Measurements from ENCODE around the gene DNAJB8. TPM values are rescaled to one million over a fixed set of nuclear protein-coding genes. Genes with fewer than 3 reads are reported as not detected.

Gene DNAJB8
- total RNA-seq, 4 donors from 2014 or later: not detected

GRCh38 chr3:128489927-128490649 lies 23.4 kb upstream of the DNAJB8 start:
- H3K27ac ChIP-seq (replicated peaks in 1 of 4): peak overlapping the region; percentile 66 to 83 (median 72)

DNA sequence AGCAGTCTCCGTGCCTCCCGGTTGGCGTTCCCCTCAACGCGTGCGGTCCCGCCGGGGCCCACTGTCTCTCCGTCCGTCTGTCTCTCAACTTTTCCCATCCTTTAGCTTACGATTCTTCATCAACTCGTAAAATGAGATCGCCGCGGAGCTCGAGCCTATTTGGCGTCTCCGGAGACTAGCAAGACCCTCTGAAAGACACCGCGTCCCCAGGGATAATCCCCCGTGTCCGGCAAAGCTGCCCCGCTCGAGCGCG lies 22.9 kb upstream of the DNAJB8 start:
- peak overlapping the region; percentile 59 to 63 (median 62) for H3K4me3 ChIP-seq
- peaks cover 30 to 100% (median 95%) of the 10 kb centered on the region in 4 donors for H3K27me3 ChIP-seq
- H3K9me3 ChIP-seq: no peaks in the 10 kb centered on the region
- peaks cover 0 to 21% (median 0%) of the 10 kb centered on the region in 4 donors for H3K36me3 ChIP-seq
- intact Hi-C loops (cut with DNase I): no loop called here
- peak overlapping the region; percentile 66 to 83 (median 72) for H3K27ac ChIP-seq (replicated peaks in 1 of 4)
- DNase-seq (ENCODE audit: extremely low spot score): no peak
- 6% methylated on average over 13 of the region's 26 CpGs for WGBS
- no peak for TF ChIP-seq POLR2A (IDR thresholded peaks at IDR 0.05; ENCODE audit: low read depth)
- TF ChIP-seq EP300 (IDR thresholded peaks at IDR 0.05): no peak
- no peak for TF ChIP-seq POLR2AphosphoS5 (IDR thresholded peaks at IDR 0.05)
- TF ChIP-seq, protein P1, sequence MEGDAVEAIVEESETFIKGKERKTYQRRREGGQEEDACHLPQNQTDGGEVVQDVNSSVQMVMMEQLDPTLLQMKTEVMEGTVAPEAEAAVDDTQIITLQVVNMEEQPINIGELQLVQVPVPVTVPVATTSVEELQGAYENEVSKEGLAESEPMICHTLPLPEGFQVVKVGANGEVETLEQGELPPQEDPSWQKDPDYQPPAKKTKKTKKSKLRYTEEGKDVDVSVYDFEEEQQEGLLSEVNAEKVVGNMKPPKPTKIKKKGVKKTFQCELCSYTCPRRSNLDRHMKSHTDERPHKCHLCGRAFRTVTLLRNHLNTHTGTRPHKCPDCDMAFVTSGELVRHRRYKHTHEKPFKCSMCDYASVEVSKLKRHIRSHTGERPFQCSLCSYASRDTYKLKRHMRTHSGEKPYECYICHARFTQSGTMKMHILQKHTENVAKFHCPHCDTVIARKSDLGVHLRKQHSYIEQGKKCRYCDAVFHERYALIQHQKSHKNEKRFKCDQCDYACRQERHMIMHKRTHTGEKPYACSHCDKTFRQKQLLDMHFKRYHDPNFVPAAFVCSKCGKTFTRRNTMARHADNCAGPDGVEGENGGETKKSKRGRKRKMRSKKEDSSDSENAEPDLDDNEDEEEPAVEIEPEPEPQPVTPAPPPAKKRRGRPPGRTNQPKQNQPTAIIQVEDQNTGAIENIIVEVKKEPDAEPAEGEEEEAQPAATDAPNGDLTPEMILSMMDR (IDR thresholded peaks at IDR 0.05): no peak
- H3K4me1 ChIP-seq: peaks cover 61 to 87% (median 76%) of the 10 kb centered on the region in 4 donors

More at GRCh38 chr3:128489927-128490649, 23.4 kb upstream of the DNAJB8 start:
- intact Hi-C loops (cut with DNase I): no loop called here
- H3K36me3 ChIP-seq: peaks cover 0 to 18% (median 0%) of the 10 kb centered on the region in 4 donors
- peaks cover 61 to 87% (median 76%) of the 10 kb centered on the region in 4 donors for H3K4me1 ChIP-seq
- TF ChIP-seq POLR2AphosphoS5 (IDR thresholded peaks at IDR 0.05) (no peak), EP300 (IDR thresholded peaks at IDR 0.05) (no peak), POLR2A (IDR thresholded peaks at IDR 0.05; ENCODE audit: low read depth) (no peak)
- TF ChIP-seq, protein P1 (IDR thresholded peaks at IDR 0.05): no peak
- no peak for DNase-seq (ENCODE audit: extremely low spot score)
- H3K27me3 ChIP-seq: peaks cover 30 to 100% (median 90%) of the 10 kb centered on the region in 4 donors
- no peaks in the 10 kb centered on the region for H3K9me3 ChIP-seq
- WGBS: 7% methylated on average over 16 of the region's 61 CpGs
- peak overlapping the region; percentile 59 to 63 (median 62) for H3K4me3 ChIP-seq

DNA sequence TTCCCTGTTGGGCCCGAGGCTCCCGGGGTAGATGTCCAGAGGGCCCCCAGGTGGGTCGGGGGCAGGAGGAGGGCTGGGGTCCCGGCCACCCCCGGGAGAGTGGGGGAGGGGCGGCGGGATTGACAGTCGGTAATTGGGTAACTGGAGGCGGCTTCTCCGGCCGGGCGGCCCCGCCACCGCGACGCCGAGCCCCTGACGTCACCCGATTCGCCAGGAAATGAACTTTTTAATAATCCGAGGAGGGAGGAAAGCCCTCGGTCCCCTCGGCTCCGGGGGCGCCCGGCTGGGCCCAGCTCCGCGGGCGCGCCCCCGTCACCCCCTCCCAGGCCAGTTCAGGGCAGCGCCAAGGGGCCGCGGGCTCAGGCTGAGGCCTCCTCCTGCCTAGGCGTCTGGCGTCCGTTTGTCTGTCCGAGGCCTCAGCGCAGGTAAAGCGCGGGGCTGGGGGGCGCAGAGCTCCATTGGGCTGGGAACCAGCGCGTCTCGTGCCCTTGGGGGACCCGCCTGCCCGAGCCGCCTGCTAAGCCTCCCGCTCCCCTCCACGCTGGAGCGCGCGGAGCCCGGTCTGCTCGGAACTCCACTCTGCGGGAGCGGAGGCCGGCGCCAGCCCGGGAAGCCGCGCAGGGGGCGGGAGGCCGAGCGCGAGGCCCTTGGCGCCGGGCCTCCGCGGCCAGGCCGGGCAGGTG lies 22.4 kb upstream of the DNAJB8 start:
- Histone ChIP-seq H3K9me3 (no peaks in the 10 kb centered on the region), H3K36me3 (peaks cover 0 to 21% (median 0%) of the 10 kb centered on the region in 4 donors), H3K27ac (replicated peaks in 1 of 4) (peak overlapping the region; percentile 66 to 83 (median 72)), H3K4me1 (peaks cover 61 to 89% (median 77%) of the 10 kb centered on the region in 4 donors), H3K4me3 (peak overlapping the region; percentile 59 to 63 (median 62)), H3K27me3 (peaks cover 30 to 100% (median 98%) of the 10 kb centered on the region in 4 donors)
- intact Hi-C loops (cut with DNase I): no loop called here
- no peak for DNase-seq (ENCODE audit: extremely low spot score)
- TF ChIP-seq, protein P1 (IDR thresholded peaks at IDR 0.05): no peak
- TF ChIP-seq POLR2AphosphoS5 (IDR thresholded peaks at IDR 0.05): peak; percentile 32 to 47
- no peak for TF ChIP-seq EP300 (IDR thresholded peaks at IDR 0.05)
- WGBS: under 1% methylated on average over 27 of the region's 71 CpGs

- TF ChIP-seq, protein P1 (IDR thresholded peaks at IDR 0.05): no peak
- TF ChIP-seq POLR2A (IDR thresholded peaks at IDR 0.05; ENCODE audit: low read depth) (no peak), POLR2AphosphoS5 (IDR thresholded peaks at IDR 0.05) (no peak), EP300 (IDR thresholded peaks at IDR 0.05) (no peak)
- Histone ChIP-seq H3K4me3 (peak overlapping the region; percentile 59 to 63 (median 62)), H3K27ac (replicated peaks in 1 of 4) (peak overlapping the region; percentile 66 to 83 (median 72)), H3K27me3 (peaks cover 30 to 100% (median 98%) of the 10 kb centered on the region in 4 donors), H3K4me1 (peaks cover 65 to 89% (median 81%) of the 10 kb centered on the region in 4 donors), H3K9me3 (no peaks in the 10 kb centered on the region), H3K36me3 (peaks cover 0 to 21% (median 0%) of the 10 kb centered on the region in 4 donors)
- intact Hi-C loops (cut with DNase I): no loop called here
- DNase-seq (ENCODE audit: extremely low spot score): no peak
- 8% methylated on average over 5 of the region's 21 CpGs for WGBS
Observed at GRCh38 chr3:128488636-128488990, 21.9 kb upstream of the DNAJB8 start.
